IPS DF 4.7 (cell line): ENCODE data around the gene PRR29.
"Not testable (repeated sequence)": the region's sequence is repeated elsewhere in the genome, so short reads cannot be mapped to it uniquely, and the experiment has no call there.

Experiments
- DNase-seq: peaks from one replicate; pipeline ENCODE4 v3.0.0-alpha.2; 2013; ENCODE audit warnings: low spot score; ENCODE audit errors: extremely low read depth

PRR29 gene

GRCh38 chr17:63974594-63975192, 23.5 kb upstream of the PRR29 start:
- DNase-seq, result no peak

- no peak for DNase-seq
Measured at GRCh38 chr17:63975541-63976092, 22.5 kb upstream of the PRR29 start.

DNA sequence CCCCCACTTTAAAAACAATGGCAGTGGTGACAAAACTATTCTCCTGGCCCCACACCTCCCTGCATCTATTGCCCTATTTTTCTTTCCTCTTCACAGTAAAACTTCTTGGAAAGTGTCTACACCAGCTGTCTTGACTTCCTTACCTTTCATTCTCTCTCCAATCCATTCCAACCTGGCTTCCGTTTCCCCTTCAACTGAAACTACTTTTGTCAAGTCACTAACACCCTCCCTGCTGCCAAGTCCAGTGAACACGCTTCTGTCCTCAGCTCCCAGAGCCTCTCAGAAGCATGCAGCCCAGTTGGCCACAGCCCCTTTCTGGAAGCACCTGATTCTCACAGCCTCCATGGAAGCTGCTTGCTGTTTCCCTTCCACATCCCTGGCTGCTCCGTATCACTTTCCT, 21.4 kb upstream of the PRR29 start:
- no peak for DNase-seq

DNA sequence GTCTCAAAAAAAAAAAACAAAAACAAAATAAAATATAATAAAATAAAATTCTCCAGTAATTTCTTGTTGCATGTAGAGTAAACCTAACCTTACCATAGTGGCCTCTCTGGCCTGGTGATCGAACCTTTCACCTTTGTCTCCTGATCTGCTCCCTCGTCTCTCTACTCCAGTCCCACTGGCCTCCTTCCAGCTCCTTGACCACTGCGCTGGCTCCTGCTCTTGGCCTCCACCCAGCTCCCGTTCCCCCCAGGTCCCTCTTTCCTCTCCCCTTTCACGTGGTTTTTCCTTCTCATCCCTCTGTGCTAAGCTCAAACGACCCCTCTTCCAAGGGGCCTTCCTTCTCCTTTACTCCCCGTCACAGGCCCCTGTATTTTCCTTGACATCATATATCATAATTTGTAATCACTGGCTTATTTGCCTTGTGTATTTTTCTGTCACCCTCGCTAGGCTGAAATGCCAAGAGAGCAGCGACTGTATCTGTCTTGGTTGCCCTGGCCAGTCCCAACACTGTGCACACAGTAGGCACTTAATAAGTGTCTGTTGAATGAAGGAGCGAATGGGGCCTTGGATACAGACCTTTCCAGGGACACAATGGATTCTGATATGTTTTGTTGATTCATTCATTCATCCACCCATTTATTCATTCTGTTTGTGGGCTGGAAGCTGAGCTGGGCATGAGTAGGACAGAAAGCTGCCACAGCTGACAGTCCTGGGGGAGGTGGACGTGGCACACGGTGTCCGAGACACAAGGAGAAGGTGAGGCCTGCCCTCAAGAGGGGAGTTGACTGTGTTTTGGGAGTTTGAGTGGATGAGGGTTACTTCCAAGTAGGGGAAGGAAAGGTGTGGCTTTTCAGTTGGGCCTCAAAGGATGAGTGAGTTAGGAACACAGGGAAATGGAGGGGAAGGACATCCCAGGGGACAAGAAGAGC, 19.6 kb upstream of the PRR29 start:
- no peak for DNase-seq

DNA sequence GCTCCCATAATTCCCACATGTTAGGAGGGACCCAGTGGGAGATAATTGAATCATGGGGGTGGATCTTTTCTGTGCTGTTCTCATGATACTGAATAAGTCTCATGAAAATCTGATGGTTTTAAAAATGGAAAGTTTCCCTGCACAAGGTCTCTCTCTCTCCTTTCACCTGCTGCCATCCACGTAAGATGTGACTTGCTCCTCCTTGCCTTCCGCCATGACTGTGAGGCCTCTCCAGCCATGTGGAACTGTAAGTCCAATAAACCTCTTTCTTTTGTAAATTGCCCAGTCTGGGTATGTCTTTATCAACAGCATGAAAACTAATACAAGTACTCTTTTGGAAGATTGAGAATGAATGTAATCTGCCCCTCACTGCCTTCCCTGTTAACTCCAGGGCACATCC, 15.5 kb upstream of the PRR29 start:
- not testable (repeated sequence) for DNase-seq

- DNase-seq, result no peak
Measured at GRCh38 chr17:63983320-63983719, 14.8 kb upstream of the PRR29 start.

DNA sequence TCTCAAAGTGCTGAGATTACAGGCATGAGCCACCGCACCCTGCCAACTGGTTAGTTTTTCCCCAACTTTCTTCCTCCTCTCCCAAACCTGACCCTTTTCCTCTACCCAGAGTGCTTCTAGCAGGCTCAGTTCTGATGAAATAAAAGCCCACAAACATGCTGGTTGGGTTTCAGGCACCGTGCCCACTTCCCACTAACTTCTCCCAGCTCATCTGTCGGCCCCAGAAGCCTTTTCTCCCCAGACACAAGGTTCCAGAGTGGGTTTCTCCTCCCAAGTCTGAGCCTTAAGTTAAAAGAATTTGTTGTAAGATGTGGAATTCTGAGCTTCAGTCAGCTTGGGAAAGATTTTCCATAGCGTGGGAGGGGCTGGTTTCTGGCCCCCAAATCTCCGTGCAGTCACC, 13.9 kb upstream of the PRR29 start:
- DNase-seq, result no peak

- DNase-seq, result no peak
Measured at GRCh38 chr17:63984651-63985386, 13.3 kb upstream of the PRR29 start.

DNA sequence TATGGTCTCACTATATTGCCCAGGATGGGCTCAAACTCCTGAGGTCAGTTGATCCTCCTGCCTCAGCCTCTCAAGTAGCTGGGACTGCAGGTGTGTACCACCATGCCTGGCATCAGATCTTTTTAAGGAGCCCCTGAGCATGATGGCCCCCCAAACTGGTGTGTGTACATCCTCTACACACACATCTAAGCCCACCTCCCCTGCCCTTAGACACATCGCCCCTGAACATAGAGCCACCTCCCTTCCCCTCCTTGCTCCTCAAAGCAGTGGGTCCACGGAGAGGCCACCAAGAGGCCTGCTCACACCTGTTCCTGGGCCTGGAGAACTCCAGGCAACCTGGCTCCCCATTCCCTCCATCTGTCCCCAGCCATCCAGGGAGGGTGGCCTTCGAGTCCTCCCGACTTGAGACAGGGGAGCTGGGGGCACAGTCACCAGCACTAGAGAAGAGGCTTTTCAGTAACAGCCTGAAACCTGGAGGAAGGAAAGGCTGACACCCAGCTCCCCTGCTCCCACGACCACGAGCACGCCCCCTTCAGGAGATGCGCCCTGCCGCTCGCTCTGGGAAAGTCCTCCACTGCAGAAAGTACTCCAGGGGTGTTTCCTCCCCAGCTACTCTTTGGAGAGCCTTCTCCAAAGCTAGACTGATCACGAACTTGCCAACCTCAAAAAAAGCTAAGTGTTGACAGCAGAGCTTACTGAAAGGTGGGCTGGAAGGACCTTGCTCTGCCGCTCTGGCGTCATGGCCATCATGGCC, 12.6 kb upstream of the PRR29 start:
- DNase-seq, result no peak

- DNase-seq, result no peak
Measured at GRCh38 chr17:63986821-63987220, 11.3 kb upstream of the PRR29 start.

GRCh38 chr17:63987221-63988126, 10.7 kb upstream of the PRR29 start:
- DNase-seq, result no peak

GRCh38 chr17:63988127-63988478, 10.0 kb upstream of the PRR29 start:
- DNase-seq, result no peak

DNA sequence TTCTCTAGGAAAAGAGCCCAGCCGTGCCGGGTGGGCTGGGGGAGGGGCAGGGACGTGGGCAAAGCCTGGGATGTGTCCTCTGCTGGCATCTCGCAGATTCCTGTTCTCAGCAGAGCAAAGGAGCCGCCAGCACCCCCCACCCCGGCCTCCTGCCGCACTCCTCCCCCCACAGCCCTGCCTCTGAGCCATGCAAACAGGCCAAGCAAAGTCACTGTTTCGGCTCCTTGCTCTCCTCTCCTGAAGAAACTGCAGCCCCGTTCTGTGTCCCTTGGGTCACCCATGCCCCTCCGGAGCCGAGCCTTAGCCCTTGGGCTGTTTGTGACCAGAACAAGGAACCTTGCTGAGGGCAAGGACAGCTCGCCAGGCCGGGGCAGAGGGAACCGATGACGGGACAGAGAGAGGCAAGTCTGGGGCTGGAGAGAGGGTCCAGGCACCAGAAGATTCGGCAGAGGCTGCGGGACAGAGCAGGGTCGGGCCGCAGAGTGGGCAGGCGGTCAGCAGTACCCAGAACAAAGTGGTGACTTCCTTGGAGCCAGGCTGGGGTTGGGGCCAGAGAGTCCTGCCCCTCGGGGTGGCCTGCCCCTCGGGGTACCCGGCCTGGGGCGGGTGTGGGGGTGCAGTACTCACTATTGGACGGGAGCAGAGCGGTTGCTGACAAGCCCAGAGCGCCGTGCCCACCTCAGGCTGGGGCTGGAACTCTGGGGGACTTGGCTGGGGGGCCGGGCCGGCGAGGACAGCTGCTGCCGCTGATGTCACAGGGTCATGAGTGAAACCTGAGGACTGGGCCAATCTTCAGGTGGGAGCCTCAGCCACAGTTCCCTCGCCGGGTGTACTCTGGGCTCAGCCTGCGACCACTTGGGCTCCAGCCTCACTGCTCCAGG, 9.2 kb upstream of the PRR29 start:
- no peak for DNase-seq

DNA sequence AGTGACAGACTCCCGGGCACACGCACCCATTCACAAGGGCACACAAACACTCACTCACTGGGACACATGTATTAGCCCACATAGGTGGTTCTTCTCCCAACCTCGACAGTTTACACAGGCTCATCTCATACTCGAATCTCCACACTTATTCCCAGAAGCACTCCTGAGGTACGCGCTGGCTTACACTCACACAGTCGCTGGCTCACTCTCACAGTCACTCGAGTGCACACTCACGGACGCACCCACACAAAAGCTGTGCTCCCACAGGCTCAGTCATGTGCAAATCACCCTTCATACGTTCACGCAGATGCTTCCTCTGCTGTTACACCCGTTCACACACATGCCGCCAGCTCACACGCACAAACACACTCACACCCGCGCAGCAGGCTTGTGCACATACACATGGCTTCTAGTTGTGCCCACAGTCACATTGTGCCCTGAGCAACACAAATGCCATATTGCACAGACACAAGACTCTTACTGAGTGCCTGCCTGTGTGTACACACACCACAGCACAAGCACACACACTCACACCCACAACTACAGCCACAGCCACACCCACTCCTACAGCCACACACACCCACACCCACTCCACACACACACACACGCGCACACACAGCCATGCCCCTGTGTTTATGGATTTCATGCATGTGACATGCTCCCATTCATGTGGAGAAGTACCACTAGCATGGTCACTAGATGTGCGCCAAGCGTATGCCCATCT, 8.4 kb upstream of the PRR29 start:
- no peak for DNase-seq

DNA sequence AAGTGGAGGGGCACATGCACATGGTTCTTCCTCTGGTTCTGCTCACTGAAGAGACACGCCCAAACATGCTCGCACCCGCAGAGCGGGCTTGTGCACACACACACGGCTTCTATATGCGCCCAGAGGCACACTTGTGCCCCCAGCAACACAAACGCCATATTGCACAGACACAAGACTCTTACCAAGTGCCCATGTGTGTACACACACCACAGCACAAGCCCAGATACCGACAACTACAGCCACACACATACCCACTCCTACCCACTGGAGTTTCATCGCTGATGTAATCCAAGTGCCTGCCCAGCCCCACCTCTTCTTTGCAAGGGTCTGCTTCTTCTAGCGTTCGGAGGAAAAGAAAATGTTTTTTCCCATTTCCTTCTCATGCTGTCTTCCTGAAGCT, 6.5 kb upstream of the PRR29 start:
- no peak for DNase-seq

- no peak for DNase-seq
Measured at GRCh38 chr17:63993368-63993985, 4.7 kb upstream of the PRR29 start.

DNA sequence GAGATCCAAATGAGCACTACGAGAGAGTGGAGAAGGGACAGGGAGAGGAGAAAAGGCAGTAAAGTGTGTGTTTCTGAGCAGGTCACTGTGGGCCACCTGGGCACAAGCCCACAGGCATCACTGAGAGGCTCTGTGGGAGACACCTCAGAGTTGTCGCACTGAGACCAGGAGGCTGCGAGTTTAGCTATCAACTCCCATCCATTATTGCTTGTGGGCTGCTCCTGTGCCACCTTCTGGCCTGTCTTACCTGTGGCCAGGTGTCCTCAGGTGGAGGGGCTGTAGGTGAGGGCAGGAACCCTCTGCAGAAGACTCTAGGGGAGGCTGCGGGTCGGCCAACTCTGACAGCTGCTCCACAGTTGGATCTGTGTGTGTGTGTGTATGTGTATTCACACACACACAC, 2.5 kb upstream of the PRR29 start:
- DNase-seq, result no peak
